GM21717 (cell line): ENCODE data around the gene ADCY1.
A peak's percentile ranks its signal among the peaks of the same experiment; 100 is the strongest.
"Not testable (repeated sequence)": the region's sequence is repeated elsewhere in the genome, so short reads cannot be mapped to it uniquely, and the experiment has no call there.

Experiments used
- ATAC-seq: cut with Tn5 transposase; IDR thresholded peaks from one replicate; pipeline ENCODE4 v1.9.1; 2021; ENCODE audit warnings: mild to moderate bottlenecking, moderate library complexity; ENCODE audit not compliant: unreplicated experiment

Gene ADCY1

GRCh38 chr7:45726883-45727282, 152.7 kb downstream of the ADCY1 start:
- no peak for ATAC-seq

- ATAC-seq: not testable (repeated sequence)
These were observed 157.7 kb downstream of the ADCY1 start for GRCh38 chr7:45731692-45732443.

- ATAC-seq: not testable (repeated sequence)
These were observed 164.8 kb downstream of the ADCY1 start for GRCh38 chr7:45738920-45739319.

GRCh38 chr7:45740573-45740972, 166.4 kb downstream of the ADCY1 start:
- ATAC-seq: not testable (repeated sequence)

GRCh38 chr7:45748976-45749375, 174.8 kb downstream of the ADCY1 start:
- not testable (repeated sequence) for ATAC-seq

- not testable (repeated sequence) for ATAC-seq
These were observed 177.2 kb downstream of the ADCY1 start for GRCh38 chr7:45751352-45751751.

GRCh38 chr7:45756333-45756732, 182.2 kb downstream of the ADCY1 start:
- not testable (repeated sequence) for ATAC-seq

- not testable (repeated sequence) for ATAC-seq
These were observed 182.6 kb downstream of the ADCY1 start for GRCh38 chr7:45756757-45757156.

GRCh38 chr7:45759464-45759863, 185.3 kb downstream of the ADCY1 start:
- ATAC-seq: not testable (repeated sequence)

GRCh38 chr7:45761545-45762205, 187.5 kb downstream of the ADCY1 start:
- ATAC-seq: not testable (repeated sequence)

GRCh38 chr7:45762225-45762994, 188.2 kb downstream of the ADCY1 start:
- ATAC-seq: not testable (repeated sequence)

- peak; percentile 100 for ATAC-seq
These were observed 194.6 kb downstream of the ADCY1 start for GRCh38 chr7:45768516-45769394.

- not testable (repeated sequence) for ATAC-seq
These were observed 195.5 kb downstream of the ADCY1 start for GRCh38 chr7:45769626-45770025.
